Adrenal gland (tissue), 12 donors: ENCODE measurements around the gene SRPK1. TPM values are rescaled to one million over a fixed set of nuclear protein-coding genes. Genes with fewer than 3 reads are reported as not detected.
"Not testable (repeated sequence)": the region's sequence is repeated elsewhere in the genome, so short reads cannot be mapped to it uniquely, and the experiment has no call there.

ENCODE experiments used
- DNase-seq, 7 donors: peaks; one replicate each; pipeline ENCODE4 v3.0.0-alpha.2; 2019 to 2020
- H3K27ac ChIP-seq, 5 donors: fragments of 200-600 bp; sonication (generic) in 4 of 5; 1 replicate in 3 of 5; 2 replicates in 2 of 5; pipeline versions ENCODE4 v1.5.1 to v1.8.0; 2016 to 2020; ENCODE audit warnings: mild to moderate bottlenecking in 1 of 5
- H3K27me3 ChIP-seq: fragments of 200-600 bp; 2 replicates; pipeline ENCODE4 v1.8.0; 2021
- H3K36me3 ChIP-seq, 2 donors: fragments of 200-600 bp; replicated peaks in 1 of 2; 1 replicate in 1 of 2; 2 replicates in 1 of 2; pipeline versions ENCODE4 v1.5.1 to v1.8.0; 2018 to 2022
- H3K4me1 ChIP-seq, 2 donors: fragments of 200-600 bp; replicated peaks in 1 of 2; 1 replicate in 1 of 2; 2 replicates in 1 of 2; pipeline versions ENCODE4 v1.5.1 to v1.8.0; 2018 to 2021
- H3K4me3 ChIP-seq, 4 donors: fragments of 200-600 bp; sonication (generic) in 3 of 4; one replicate each; pipeline ENCODE4 v1.5.1; 2016 to 2018
- H3K9me3 ChIP-seq, 3 donors: fragments of 200-600 bp; sonication (generic) in 1 of 3; replicated peaks in 1 of 3; 1 replicate in 2 of 3; 2 replicates in 1 of 3; pipeline versions ENCODE4 v1.5.1 to v1.8.0; 2016 to 2021
- POLR2A ChIP-seq, 2 donors: fragments of 450-650 bp; IDR thresholded peaks; one replicate each; pipeline ENCODE4 v1.6.1; 2017; ENCODE audit warnings: antibody characterized with exemption in 2 of 2, mild to moderate bottlenecking in 2 of 2, moderate library complexity in 1 of 2
- WGBS, 4 donors: extraction: QIAGEN DNeasy Blood & Tissue Kit in 2 of 4; methylation state at CpG; one replicate each; pipeline versions ENCODE4 v1.1.5 to v1.1.7; 2013 to 2017; 5-methylcytosine and 5-hydroxymethylcytosine counted together
- intact Hi-C, 2 donors: fragments of 100-400 bp; cut with DNase I; formaldehyde crosslinking; loops; one replicate each; pipeline versions ENCODE4 v1.14.1 to v1.15.0; 2022 to 2023
- polyA plus RNA-seq, 3 donors: library from polyadenylated mRNA; stranded (reverse); fragments of 200-250 nt in 2 of 3; fragments of 350-450 nt in 1 of 3; fragmentation: Illumina TruSeq in 1 of 3; extraction: RNeasy Lipid Tissue Mini Kit (QIAGEN cat#74804) in 1 of 3; gene quantifications; one replicate each; pipeline ENCODE4 v1.2.3, GENCODE V29; 2013 to 2014
- total RNA-seq, 9 donors: library from RNA; depleted of rRNA in 4 of 9; stranded (reverse); fragments of >200 nt in 4 of 9; fragments of 120-200 nt in 1 of 9; fragmentation: NEBNext Ultra II Directional in 1 of 9; extraction: Animal tissue kit (Norgen Biotek cat#: 25700) in 1 of 9; gene quantifications; one replicate each; pipeline versions ENCODE4 v1.1.0 to v1.2.4, GENCODE V29; 2013 to 2023
- TF ChIP-seq, protein P1 (sequence below), 6 experiments: fragments of 450-650 bp in 4 of 6; fragments of 200-600 bp in 2 of 6; sonication (generic) in 1 of 6; IDR thresholded peaks; 1 replicate in 5 of 6; 2 replicates in 1 of 6; pipeline versions ENCODE4 v1.5.1 to v1.8.0; 2016 to 2021; ENCODE audit warnings: antibody characterized with exemption in 6 of 6, mild to moderate bottlenecking in 2 of 6, moderate library complexity in 1 of 6
- donor health status: healthy with polysubstance abuse.
- donor health status: Bipolar disorder and iron deficiency.
- donor health status: DM: yes; HTN: yes; CAD: no.
- donor health status: DM: no; HTN: no; CAD: no.
- donor health status: DM: no; HTN: no; CAD: no.
- donor health status: DM: yes; HTN: yes; CAD: no.

The SRPK1 gene
- total and polyA plus RNA-seq, 12 donors = 5.1 to 37.7 (median 15.8) TPM

DNA sequence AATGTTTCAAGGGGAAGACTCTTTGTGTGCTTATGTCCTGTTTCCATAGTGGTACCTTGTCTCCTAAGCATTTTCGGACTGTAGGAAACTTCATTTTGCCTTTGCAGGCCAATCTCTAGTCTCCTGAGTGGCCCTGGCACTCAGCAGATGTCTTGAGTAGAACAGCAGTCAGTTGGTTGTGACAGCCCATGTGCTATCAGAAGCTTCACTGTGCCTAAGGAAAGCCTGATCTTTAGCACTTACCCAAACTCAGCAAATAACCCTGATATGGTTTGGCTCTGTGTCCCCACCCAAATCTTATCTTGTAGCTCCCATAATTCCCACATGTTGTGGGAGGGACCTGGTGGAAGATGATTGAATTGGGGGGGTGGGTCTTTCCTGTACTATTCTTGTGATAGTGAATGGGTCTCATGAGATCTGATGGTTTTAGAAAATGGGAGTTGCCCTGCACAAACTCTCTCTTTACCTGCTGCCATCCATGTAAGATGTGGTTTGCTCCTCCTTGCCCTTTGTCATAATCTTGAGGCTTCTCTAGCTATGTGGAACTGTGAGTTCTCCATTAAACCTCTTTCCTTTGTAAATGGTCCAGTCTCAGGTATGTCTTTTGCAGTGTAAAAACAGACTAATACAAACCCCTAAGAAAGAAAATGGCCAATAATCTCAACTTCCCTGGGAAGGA, 15.9 kb upstream of the SRPK1 start:
- Histone ChIP-seq H3K4me3 (no peak overlapping the region), H3K27ac (no peak overlapping the region), H3K4me1 (no peaks in the 10 kb centered on the region), H3K9me3 (no peaks in the 10 kb centered on the region), H3K27me3 (no peaks in the 10 kb centered on the region), H3K36me3 (no peaks in the 10 kb centered on the region)
- TF ChIP-seq POLR2A (IDR thresholded peaks at IDR 0.05) = no peak
- TF ChIP-seq, protein P1, sequence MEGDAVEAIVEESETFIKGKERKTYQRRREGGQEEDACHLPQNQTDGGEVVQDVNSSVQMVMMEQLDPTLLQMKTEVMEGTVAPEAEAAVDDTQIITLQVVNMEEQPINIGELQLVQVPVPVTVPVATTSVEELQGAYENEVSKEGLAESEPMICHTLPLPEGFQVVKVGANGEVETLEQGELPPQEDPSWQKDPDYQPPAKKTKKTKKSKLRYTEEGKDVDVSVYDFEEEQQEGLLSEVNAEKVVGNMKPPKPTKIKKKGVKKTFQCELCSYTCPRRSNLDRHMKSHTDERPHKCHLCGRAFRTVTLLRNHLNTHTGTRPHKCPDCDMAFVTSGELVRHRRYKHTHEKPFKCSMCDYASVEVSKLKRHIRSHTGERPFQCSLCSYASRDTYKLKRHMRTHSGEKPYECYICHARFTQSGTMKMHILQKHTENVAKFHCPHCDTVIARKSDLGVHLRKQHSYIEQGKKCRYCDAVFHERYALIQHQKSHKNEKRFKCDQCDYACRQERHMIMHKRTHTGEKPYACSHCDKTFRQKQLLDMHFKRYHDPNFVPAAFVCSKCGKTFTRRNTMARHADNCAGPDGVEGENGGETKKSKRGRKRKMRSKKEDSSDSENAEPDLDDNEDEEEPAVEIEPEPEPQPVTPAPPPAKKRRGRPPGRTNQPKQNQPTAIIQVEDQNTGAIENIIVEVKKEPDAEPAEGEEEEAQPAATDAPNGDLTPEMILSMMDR (IDR thresholded peaks at IDR 0.05) = no peak
- WGBS, 4 donors = 54 to 89% (median 78%) methylated on average over 1 of the region's 1 CpG
- intact Hi-C loops = no loop called here
- DNase-seq = no peak

- no peak for TF ChIP-seq POLR2A (IDR thresholded peaks at IDR 0.05)
- TF ChIP-seq, protein P1 (IDR thresholded peaks at IDR 0.05) = no peak
- intact Hi-C loops = no loop called here
- 51 to 58% (median 54%) methylated on average over 5 of the region's 5 CpGs for WGBS, 4 donors
- Histone ChIP-seq H3K36me3 (no peaks in the 10 kb centered on the region), H3K4me3 (no peak overlapping the region), H3K4me1 (no peaks in the 10 kb centered on the region), H3K27me3 (no peaks in the 10 kb centered on the region), H3K27ac (no peak overlapping the region), H3K9me3 (no peaks in the 10 kb centered on the region)
- DNase-seq = no peak
Measured at GRCh38 chr6:35935469-35935868, 14.6 kb upstream of the SRPK1 start.

DNA sequence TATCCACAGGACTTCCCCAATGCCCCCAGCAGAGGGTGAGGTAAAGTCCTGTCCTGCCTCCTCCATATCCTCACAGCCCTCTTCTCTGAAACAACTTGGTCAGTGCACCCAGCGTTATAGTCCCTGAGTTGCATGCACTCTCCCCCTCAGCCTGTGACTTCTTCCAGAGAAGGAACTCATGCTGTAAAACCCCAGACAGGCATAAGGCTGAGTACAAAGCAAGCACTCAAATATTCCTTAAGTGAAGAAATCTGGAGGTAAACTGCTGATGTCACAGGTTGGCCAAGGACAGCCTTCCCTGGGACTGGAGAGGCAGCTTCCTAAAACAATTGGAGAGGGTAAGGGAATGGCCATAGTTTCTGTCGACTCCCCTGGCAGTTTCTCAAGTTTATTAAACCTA, 12.9 kb upstream of the SRPK1 start:
- Histone ChIP-seq H3K9me3 (no peaks in the 10 kb centered on the region), H3K4me1 (no peaks in the 10 kb centered on the region), H3K27me3 (no peaks in the 10 kb centered on the region), H3K27ac (no peak overlapping the region), H3K36me3 (no peaks in the 10 kb centered on the region), H3K4me3 (no peak overlapping the region)
- intact Hi-C loops = no loop called here
- no peak for TF ChIP-seq POLR2A (IDR thresholded peaks at IDR 0.05)
- TF ChIP-seq, protein P1 (IDR thresholded peaks at IDR 0.05) = no peak
- WGBS, 4 donors = 39 to 49% (median 44%) methylated on average over 2 of the region's 2 CpGs
- no peak for DNase-seq

DNA sequence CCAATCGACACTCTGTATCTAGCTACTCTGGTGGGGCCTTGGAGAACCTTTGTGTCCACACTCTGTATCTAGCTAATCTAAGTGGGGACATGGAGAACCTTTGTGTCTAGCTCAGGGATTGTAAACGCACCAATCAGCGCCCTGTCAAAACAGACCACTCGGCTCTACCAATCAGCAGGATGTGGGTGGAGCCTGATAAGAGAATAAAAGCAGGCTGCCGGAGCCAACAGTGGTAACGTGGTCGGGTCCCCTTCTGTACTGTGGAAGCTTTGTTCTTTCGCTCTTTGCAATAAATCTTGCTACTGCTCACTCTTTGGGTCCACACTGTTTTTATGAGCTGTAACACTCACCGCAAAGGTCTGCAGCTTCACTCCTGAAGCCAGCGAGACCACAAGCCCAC, 11.0 kb upstream of the SRPK1 start:
- H3K27ac ChIP-seq, H3K9me3 ChIP-seq, H3K36me3 ChIP-seq, H3K27me3 ChIP-seq, intact Hi-C loops, H3K4me1 ChIP-seq, H3K4me3 ChIP-seq, DNase-seq: not testable (repeated sequence)
- WGBS, 4 donors = 81 to 92% (median 88%) methylated on average over 8 to 10 of the region's 10 CpGs

DNA sequence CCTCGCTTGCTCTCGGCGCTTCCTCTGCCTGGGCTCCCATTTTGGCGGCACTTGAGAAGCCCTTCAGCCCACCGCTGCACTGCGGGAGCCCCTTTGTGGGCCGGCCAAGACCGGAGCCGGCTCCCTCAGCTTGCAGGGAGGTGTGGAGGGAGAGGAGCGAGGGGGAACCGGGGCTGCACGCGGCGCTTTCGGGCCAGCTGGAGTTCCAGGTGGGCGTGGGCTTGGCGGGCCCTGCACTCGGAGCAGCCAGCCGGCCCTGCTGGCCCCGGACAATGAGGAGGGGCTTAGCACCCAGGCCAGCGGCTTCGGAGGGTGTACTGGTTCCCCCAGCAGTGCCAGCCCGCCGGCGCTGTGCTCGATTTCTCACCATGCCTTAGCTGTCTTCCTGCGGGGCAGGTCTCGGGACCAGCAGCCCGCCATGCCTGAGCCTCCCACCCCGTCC, 10.2 kb upstream of the SRPK1 start:
- H3K36me3 ChIP-seq = no peaks in the 10 kb centered on the region
- no peaks in the 10 kb centered on the region for H3K4me1 ChIP-seq
- WGBS, 4 donors = 93 to 95% (median 94%) methylated on average over 14 to 30 of the region's 30 CpGs
- no peak for DNase-seq
- H3K27ac ChIP-seq = no peak overlapping the region
- no peaks in the 10 kb centered on the region for H3K27me3 ChIP-seq
- intact Hi-C loops = no loop called here
- no peak overlapping the region for H3K4me3 ChIP-seq
- TF ChIP-seq, protein P1 (IDR thresholded peaks at IDR 0.05) = no peak
- TF ChIP-seq POLR2A (IDR thresholded peaks at IDR 0.05) = no peak
- no peaks in the 10 kb centered on the region for H3K9me3 ChIP-seq
